Stimulated activated CD8-positive, alpha-beta memory T cell treated with anti-CD3 and anti-CD28 coated beads, Interleukin-7, amount 100 ng/mL, for 1 hour (primary cell): ENCODE results near the gene NOL11.
"Not testable (repeated sequence)": the region's sequence is repeated elsewhere in the genome, so short reads cannot be mapped to it uniquely, and the experiment has no call there.

Source experiments
- DNase-seq, 2 donors: peaks; one replicate each; pipeline ENCODE4 v3.0.0-alpha.2; 2020; ENCODE audit warnings: low read depth in 2 of 2

The NOL11 gene

DNA sequence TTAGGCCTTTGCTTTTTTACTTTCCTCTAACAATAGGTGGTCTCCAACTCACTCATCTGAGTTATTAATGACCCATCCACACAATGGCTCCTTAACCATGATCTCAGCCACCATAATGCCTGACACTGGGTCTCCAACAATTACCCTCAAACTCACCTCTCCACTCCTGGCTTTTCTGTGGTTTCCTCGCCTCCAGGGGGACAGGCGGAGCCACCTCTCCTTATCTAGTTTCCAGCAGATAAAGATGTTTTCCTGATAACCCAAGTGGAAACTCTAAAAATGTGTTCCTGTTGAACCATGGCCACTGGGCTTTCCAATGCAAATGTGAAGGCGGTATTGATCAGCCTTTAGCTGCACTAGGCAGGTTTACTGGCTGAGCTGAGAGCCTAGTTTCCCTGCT lies 9.4 kb upstream of the NOL11 start:
- no peak for DNase-seq

GRCh38 chr17:67711916-67712315 lies 5.8 kb upstream of the NOL11 start:
- no peak for DNase-seq

DNA sequence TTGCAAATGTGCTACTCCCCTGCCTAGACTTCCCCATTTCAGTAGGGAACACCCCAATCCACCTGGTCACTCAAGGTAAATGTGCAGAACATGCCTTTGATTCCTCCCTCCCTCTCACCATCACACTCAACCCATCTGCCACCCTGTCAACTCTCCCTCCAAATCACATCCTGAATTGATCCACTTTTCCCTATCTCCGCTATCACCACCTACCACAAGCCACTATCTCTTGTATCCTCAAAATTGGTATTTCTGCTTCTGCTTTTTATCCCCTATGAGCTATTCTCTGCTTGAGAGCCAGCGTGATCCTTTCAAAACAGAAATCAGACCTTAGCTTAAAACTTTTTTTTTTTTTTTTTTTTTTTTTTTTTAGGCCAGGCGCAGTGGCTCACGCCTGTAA lies 5.4 kb upstream of the NOL11 start:
- DNase-seq = no peak

- no peak for DNase-seq
Observed at GRCh38 chr17:67713169-67713568, 4.6 kb upstream of the NOL11 start.

DNA sequence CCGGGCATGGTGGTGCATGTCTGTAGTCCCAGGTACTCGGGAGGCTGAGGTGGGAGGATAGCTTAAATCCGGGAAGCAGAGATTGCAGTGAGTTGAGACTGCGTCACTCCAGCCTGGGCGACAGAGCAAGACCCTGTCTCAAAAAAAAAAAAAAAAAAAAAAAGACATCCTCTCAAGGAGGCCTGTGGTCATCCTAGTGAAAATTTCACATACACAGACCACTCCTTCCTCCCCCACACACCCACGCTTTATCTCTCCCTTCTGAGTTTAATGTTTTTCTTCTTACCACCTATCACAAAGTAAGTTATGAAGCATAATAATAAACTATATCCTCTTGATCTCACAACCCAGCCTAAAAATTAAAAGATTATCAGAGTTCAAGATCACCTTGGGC lies 1.3 kb upstream of the NOL11 start:
- no peak for DNase-seq

GRCh38 chr17:67717192-67717623 lies 528 bp upstream of the NOL11 start:
- DNase-seq = no peak

DNA sequence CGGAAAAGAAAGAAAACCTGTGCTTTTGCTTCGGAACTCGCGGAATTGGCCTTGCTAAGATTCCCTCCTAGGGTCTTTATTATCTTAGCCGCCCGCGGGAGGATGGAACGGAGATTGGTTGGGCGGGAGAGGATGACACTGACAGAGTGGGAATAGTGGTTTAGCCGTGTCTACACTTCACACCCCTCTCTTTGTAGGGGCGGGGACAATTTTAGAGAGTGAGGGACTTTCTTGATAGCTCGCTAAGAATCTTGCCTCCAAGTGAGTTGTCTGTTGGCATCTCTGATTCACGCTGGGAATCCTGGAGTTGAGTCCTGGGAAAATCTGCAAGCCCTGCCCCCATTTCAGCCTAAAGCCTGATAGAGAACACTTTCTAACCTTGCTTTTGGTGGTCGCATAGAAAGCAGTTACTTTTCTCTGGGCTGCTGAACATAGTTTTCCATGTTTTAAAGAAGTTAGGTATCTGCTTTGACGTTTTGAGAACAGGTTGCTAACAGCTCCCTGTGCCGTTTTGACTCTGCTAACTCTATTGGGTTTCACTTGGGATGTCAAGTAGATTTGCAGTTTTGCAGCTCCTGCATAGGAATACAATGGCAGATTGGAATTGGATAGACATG lies 697 bp downstream of the NOL11 start:
- DNase-seq = no peak

DNA sequence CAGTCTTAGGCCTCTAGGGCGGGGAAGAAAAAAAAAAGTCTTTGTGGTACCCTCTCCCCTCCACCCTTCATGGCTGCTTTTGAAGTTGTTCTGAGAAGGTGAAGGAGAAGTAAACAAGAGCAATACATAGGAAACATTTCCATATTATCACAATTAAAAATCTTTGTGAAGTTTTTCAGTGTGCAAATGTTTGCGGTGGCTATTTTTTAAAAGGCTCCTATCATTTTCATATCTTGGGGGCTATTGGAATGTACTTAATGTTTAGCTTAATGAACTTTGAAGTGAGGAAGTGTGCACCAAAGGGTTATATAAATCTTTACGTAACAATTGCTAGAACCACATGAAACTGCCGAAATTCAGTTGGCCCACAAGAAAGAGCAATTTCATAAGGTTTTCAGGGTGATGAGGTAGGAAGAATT lies 7.6 kb downstream of the NOL11 start:
- no peak for DNase-seq

- DNase-seq = no peak
Observed at GRCh38 chr17:67725807-67726206, 8.1 kb downstream of the NOL11 start.

DNA sequence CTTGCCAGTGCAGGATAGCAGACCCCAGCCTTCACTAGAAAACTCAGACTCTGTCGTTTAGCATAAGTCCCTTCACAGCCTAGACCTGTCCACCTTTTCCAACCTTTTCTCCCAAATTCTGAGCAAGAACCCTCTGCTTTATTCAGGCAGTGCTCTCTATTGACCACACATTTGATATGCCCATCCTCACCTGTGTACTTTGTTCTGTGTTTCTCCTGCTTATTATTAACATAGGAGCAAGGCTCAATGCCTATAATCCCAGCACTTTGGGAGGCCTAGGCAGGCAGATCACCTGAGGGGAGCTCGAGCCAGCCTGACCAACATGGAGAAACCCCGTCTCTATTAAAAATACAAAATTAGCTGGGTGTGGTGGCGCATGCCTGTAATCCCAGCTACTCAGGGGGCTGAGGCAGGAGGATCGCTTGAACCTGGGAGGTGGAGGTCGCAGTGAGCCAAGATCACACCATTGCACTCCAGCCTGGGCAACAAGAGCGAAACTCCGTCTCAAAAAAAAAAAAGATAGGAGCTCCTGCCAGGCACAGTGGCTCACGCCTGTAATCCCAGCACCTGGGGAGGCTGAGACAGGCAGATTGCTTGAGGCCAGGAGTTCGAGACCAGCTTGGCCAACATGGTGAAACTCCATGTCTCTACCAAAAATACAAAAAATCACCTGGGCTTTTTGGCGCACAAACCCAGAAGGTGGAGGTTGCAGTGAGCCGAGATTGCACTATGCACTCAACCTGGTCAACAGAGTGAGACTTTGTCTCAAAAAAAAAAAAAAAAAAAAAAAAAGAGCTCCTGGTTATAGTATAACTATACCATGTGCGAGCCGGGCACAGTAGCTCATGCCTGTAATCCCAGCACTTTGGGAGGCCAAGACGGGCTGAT lies 9.7 kb downstream of the NOL11 start:
- DNase-seq = not testable (repeated sequence)

DNA sequence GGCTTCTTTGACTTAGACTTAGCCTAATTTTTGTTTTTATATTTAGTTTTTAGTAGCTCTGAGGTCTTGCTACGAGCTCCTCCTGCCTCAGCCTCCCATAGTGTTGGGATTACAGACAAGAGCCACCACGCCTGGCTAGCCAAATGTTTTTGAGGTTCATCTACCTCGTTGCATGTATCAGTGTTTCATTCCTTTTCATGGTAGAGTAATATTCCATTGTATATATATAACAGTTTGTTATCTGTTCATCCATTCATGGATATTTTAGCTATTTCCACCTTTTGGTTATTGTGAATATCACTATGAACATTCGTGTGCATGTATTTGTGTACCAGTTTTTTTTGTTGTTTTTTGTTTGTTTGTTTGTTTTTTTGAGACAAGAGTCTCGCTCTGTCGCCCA lies 12.2 kb downstream of the NOL11 start:
- no peak for DNase-seq

DNA sequence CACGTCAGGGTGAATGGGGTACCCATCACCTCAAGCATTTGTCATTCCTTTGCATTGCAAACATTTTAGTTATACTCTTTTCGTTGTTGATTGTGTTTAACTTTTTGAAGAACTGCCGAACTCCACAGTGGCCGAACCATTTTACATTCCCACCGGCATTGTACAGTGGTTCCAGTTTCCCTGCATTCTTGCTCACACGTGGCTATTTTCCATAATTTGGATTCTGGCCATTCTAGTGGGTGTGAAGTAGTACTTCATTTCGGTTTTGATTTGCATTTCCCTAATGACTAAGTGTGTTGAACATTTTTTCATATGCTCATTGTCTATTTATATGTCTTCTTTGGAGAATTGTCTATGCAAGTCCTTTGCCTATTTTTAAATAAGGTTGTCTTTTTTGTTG lies 13.0 kb downstream of the NOL11 start:
- DNase-seq = no peak

- DNase-seq = no peak
Observed at GRCh38 chr17:67733449-67733848, 15.7 kb downstream of the NOL11 start.

- DNase-seq = no peak
Observed at GRCh38 chr17:67737145-67737544, 19.4 kb downstream of the NOL11 start.

DNA sequence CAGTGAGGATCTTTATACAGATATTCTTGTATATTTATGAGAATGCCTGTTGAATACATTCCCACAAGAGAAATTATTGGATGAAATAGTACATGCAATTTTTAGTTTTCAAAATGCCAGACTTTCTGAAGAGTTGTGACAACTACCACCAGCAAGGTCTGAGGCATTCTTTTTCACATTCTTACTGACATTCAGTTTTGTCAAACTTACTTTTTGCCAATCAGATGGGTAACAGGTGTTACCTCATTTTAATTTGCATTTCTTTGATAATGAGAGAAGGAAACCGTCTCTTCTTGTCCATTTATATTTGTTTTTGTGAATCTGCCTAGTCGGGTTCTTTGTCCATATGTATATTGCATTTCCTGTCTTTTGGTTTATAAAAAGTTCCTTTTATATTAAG lies 24.3 kb downstream of the NOL11 start:
- no peak for DNase-seq

DNA sequence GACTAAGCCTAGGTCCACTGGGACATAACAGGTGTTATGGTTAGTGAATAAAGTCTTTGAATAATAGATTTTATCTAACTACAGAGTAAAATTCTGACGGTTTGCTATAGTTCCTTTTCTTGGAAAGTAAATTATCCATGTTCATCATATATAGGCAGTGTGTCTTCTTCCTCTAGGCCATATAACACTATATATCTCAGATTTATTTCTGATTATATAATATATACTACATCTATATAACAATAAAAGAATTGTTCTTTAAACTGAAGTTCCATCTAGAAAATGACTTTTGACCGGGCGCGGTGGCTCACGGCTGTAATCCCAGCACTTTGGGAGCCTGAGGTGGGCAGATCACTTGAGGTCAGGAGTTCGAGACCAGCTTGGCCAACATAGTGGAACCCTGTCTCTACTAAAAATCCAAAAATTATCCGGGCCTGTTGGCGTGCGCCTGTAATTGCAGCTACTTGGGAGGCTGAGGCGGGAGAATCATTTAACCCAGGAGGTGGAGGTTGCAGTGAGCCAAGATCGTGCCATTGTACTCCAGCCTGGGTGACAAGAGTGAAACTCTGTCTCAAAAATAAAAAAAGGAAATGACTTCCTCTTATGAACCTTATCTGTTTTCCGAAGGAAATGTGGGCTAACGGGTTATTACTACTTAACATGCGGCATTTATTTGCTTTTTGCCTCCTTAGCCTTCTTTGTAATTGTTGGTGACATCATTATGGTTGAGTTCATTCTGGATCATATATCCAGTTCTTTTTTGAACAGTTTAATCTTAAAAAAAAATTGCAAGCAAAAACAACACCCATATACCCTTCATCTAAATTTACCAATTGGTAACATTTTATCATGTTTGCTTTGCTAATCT lies 29.2 kb downstream of the NOL11 start:
- no peak for DNase-seq

- DNase-seq = no peak
Observed at GRCh38 chr17:67747681-67748235, 30.0 kb downstream of the NOL11 start.

GRCh38 chr17:67750067-67750466 lies 32.3 kb downstream of the NOL11 start:
- no peak for DNase-seq

DNA sequence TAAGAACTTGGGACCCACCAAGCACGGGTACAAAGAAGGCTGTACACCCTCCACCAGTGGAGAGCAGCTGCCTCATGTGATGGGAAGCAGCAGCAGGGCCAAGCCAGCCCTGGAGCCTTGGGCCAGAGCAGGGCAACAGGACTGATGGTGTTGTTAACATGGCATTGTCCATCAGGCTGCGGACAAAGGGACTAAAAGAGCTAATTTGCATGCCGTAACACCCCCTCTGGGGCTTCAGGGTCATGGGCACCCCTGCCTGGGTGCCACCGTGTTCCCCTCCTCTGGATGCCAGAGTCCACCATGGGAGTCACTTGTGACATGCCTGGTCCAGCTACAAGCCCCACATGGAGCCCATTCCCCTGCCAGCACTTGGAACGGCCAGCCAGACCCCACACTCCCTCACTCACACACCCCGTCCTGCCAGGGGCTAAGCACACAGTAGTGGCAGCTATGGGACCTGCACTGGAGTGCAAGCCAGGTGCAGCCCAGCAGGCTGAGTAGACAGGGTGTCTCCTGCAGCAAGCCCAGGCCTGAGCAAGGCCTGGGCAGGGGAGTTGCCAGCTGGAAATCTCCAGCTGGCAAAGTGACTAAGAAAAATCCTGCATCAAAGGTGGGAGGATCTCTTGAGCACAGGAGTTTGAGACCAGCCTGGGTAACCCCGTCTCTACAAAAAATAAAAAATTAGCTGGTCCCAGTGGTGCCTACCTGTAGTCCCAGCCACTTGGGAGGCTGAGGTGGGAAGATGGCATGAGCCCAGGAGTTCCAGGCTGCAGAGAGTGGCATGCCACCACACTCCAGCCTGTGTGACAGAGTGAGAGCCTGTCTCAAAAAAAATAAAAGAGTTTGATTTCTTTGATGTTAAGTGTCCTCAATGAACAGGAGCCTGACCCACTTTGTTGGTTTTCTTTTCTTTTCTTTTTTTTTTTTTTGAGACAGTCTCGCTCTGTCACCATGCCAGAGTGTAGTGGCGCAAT lies 33.7 kb downstream of the NOL11 start:
- DNase-seq = no peak

GRCh38 chr17:67752160-67752559 lies 34.4 kb downstream of the NOL11 start:
- not testable (repeated sequence) for DNase-seq

DNA sequence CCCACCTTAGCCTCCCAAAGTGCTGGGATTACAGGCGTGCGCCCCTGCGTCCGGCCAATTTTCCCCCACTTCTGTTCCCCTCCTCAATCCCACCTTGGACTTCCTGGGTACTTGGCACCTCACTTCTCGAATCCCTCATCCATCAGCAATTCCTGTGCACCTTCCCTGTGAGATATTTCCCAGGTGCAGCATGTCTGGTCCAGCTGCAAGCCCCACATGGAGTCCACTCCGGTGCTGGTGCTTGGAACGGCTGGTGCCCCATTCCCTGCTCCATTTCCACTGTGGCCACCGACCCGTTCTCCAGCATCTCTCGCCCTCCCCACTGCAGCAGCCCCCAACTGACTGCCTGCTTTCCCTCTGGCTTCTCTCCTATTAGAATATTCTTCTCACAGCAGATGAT lies 35.3 kb downstream of the NOL11 start:
- no peak for DNase-seq
